HG02588 (cell line): ENCODE measurements around the gene NRROS.

Experiments
- ATAC-seq: cut with Tn5 transposase; IDR thresholded peaks from one replicate; pipeline ENCODE4 v1.9.1; 2021; ENCODE audit warnings: mild to moderate bottlenecking, moderate library complexity; ENCODE audit not compliant: unreplicated experiment

Gene NRROS

DNA sequence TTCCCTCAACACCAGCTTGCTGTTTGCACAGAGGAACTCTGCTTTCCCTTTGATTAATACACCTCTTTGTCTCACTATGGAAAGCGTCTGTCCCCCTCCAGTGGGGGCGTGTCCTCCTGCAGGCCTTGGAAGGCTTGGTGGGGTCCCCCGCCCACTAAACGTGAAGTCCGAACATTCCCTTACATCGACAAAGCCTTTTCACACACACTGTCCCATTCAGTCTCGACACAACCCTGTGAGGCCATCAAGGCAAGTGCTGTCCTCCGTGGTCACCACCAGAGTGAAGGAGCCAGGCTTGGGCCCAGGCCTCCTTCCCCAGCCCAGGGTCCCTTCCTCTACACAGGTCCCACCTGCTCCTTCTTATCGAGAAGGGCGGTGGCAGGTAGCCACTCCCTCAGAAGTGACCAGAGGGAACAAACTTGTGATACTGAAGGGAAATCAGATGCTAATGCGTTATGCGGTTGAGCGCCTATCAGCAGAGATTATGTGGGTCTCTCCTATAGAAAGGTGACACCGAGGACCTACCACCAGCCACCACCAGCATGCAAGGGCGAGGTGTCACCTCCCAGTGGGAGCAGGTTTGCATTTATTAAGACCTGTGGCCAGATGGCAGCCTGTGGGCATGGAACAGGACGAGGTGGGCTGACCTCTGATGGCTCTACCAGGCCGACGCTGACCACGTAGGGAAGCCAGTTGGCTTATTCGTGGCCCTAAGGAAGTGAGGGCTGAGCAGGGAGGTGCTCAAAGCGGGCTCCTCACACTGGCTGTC lies 6.6 kb downstream of the NRROS start:
- ATAC-seq = no peak

DNA sequence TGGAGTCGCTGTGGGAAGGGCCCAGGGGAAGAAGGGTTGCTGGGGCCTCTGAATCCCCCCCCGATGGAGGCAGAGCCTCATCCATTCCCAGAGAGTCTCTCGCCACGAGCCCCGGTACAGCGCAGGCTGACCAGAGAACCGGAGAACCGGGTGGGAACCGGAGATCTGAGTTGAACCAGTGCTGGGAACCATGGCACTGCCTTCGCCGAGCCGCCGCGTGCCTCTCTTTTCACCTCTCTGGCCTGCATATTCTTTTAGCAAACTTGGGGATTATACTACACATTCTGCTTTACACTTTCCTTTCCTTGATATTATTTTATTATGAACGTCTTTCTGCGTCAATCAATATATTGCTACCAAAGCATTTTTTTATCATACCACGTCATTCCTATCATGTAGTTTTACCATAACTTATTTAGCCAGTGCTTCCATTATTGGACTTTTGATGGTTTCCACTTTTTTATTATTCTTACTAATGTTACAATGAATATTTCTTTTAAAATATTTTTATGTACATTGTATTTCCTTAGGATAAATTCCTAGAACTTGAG lies 7.2 kb downstream of the NRROS start:
- no peak for ATAC-seq

DNA sequence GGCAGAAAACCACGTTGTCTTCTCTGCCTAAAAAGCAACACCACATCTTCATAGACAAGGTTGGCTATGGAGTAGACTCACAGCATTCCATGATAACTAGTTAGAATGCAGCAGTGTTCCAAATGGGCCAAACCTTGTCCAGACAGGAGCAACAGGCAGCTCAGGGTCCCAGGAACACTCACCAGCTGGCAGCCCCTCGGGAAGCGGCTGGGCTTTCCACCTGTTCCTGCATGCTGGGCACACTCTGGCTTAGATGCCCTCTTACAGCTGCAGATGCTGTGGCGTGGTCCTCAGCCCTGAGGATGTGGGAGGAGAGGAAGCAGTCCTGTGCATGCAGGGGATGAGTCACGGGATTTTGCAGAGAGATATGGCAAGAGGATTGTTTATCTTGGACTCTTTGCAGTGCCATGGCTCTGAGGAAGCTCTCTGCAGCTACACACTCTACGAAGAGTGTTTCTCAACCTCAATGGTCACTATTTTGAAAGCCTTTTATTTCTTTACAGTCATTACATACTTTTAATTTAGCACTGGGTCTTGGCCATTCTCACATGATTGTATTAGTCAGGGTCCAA lies 11.3 kb downstream of the NRROS start:
- no peak for ATAC-seq

DNA sequence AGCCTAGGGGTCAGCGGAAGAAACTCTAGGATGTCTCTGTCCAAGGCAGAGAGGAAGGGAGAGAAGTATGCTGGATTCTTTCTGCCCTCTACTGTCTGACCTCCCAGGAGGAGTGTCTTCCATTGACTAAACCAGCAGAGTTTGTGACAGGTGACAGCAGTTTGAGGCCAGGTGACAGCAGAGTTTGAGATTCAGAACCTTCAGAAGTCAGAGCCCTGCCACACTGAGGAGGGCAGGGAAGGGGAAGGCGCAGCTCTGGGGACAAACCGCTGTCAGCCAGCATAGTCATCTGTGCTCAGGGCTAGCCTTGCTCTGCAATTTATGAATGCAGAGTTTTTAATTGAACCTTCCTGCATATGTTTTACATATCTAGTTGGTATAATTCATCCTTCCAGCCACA lies 12.3 kb downstream of the NRROS start:
- ATAC-seq = no peak

DNA sequence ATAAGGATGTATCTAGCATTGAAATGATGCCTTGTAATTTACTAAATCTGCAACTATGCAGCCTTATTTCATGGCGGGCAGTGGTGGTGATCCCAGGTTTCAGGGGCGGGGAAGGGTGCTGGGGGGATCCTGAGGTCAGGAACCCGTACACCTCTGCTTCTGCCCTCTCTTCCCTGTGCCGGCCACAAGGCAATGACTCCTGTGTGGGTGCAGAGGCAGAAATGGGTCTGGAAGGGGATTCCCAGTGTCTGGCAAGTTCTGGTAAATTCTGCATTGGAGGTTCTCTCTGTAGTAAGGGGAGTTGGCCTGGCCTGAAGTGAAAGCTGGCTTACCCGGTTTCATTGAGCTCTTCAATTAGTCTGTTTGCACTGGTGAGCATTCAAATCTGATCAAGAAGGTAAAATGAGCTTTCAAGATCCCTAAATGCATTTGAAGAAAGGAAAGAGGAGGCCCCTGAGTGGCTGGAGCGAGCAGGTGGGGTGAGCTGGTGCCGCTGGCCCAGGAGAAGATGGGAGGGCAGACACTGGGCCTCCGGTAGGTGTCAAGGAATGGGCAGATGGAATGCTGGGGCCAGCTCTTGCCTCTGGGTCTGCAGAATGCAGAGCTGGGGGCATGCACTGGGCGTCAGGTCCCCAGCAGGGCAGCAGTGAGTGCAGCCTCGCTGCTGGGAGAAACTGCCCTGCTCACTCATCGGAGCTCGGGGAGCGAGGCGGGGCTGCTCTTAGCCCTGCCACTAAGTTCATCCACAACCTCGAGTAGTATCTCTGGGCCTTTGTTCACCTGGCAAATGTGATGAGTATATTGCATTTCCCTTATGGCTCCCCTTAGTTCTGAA lies 13.7 kb downstream of the NRROS start:
- no peak for ATAC-seq

DNA sequence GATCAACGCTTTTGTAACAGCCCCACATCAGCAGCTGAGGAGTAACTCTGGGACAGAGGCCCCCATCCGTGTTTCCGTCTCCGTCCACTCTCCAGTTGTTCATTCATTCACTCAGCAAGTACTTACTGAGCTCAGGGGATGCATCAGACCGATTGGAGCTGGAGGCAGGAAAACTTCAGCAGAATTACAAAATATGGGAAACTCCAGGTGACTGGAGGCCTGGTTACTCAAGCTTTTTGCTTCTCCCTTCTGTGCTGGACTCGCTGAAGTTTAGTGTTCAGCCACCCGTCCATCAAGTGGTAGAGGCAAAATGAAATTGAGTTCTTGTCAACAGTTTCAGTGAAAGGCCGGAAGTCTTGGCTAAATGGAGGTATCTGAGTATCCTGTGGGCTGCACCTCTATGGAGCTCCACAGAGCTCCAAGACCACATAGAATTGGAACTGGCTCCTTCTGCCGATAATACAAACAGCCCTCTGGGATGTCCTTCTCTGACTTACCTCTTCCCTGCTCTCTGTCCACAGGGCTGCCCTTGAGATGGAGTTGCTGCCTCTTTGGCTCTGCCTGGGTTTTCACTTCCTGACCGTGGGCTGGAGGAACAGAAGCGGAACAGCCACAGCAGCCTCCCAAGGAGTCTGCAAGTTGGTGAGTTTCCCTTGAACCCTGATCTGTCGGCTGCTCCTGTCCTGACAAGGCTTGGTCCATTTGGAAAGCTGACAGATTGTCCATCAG lies 14.7 kb downstream of the NRROS start:
- no peak for ATAC-seq

DNA sequence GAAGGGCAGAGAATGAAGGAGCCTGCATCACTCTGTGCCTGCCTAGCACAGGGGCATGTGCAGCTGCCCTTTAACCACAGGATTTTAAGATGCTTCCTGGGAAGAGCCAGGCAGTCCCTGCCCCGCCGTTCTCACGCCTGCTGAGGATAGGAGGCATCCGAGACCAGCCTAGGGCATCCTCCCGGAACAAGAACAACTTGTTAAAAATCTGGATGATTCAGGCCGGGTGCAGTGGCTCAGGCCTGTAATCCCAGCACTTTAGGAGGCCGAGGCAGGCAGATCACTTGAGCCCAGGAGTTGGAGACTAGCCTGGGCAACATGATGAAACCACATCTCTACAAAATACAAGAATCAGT lies 15.2 kb downstream of the NRROS start:
- no peak for ATAC-seq

DNA sequence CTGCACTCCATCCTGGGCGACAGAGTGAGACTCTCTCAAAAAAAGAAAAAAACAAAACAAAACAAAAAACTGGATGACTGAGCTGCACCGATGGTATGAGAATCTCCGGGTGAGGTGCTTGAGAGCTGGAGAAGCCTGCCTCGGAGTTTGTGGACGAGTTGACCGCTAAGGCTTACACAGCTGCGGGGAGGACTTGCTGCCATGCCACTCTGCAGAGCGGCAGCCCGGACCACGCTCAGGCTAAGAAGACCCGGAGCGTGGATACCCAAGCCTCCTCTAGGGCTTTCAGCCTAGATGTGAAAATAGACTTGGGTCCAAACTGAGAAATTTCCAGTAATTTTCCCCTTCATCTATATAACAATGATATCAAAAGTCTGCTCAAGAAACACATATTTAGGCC lies 16.0 kb downstream of the NRROS start:
- ATAC-seq = no peak

DNA sequence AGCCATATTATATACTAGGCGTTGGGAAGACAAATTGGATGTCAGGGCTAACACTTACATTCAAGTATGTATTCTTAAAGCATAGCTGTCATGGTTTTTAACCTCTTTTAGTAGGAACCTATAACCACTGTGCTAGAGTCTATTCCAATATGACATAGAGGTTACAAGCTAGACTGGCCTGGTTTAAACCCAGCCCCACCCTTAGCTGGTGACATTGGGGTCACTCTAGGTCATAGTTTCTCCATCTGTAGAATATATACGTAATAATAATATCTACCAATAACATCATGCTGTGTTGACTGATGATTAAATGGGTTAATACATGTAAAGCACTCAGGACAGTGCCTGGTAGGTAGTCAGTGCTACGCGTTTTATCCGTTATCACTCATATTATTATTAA lies 16.7 kb downstream of the NRROS start:
- no peak for ATAC-seq

DNA sequence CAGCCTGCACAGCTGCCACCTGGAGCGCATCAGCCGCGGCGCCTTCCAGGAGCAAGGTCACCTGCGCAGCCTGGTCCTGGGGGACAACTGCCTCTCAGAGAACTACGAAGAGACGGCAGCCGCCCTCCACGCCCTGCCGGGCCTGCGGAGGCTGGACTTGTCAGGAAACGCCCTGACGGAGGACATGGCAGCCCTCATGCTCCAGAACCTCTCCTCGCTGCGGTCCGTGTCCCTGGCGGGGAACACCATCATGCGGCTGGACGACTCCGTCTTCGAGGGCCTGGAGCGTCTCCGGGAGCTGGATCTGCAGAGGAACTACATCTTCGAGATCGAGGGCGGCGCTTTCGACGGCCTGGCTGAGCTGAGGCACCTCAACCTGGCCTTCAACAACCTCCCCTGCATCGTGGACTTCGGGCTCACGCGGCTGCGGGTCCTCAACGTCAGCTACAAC lies 20.4 kb downstream of the NRROS start:
- no peak for ATAC-seq

DNA sequence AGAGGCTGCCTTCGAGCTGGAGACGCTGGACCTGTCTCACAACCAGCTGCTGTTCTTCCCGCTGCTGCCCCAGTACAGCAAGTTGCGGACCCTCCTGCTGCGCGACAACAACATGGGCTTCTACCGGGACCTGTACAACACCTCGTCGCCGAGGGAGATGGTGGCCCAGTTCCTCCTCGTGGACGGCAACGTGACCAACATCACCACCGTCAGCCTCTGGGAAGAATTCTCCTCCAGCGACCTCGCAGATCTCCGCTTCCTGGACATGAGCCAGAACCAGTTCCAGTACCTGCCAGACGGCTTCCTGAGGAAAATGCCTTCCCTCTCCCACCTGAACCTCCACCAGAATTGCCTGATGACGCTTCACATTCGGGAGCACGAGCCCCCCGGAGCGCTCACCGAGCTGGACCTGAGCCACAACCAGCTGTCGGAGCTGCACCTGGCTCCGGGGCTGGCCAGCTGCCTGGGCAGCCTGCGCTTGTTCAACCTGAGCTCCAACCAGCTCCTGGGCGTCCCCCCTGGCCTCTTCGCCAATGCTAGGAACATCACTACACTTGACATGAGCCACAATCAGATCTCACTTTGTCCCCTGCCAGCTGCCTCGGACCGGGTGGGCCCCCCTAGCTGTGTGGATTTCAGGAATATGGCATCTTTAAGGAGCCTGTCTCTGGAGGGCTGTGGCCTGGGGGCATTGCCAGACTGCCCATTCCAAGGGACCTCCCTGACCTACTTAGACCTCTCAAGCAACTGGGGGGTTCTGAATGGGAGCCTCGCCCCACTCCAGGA lies 21.1 kb downstream of the NRROS start:
- ATAC-seq = no peak

DNA sequence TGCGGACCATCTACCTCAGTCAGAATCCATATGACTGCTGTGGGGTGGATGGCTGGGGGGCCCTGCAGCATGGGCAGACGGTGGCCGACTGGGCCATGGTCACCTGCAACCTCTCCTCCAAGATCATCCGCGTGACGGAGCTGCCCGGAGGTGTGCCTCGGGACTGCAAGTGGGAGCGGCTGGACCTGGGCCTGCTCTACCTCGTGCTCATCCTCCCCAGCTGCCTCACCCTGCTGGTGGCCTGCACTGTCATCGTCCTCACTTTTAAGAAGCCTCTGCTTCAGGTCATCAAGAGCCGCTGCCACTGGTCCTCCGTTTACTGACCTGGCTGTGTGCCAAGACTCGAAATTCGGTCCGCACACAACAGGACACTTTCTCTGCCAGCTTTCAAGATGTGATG lies 21.9 kb downstream of the NRROS start:
- ATAC-seq = no peak

DNA sequence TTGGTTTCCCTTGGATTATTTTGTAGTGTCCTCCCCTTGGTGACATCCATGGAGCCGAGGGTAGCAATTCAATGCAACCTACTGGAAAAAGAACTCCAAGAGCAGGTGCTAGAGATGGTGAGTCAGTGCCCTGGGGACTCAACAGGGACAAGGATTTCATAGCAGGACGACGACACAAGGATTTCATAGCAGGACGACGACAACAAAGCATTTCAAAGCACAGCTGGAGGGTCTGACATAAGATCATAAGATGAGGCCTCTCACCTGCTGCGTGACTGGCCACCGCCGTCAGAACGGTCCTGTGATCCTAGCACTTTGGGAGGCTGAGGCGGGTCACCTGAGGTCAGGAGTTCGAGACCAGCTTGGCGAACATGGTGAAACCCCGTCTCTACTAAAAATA lies 22.5 kb downstream of the NRROS start:
- ATAC-seq = no peak

DNA sequence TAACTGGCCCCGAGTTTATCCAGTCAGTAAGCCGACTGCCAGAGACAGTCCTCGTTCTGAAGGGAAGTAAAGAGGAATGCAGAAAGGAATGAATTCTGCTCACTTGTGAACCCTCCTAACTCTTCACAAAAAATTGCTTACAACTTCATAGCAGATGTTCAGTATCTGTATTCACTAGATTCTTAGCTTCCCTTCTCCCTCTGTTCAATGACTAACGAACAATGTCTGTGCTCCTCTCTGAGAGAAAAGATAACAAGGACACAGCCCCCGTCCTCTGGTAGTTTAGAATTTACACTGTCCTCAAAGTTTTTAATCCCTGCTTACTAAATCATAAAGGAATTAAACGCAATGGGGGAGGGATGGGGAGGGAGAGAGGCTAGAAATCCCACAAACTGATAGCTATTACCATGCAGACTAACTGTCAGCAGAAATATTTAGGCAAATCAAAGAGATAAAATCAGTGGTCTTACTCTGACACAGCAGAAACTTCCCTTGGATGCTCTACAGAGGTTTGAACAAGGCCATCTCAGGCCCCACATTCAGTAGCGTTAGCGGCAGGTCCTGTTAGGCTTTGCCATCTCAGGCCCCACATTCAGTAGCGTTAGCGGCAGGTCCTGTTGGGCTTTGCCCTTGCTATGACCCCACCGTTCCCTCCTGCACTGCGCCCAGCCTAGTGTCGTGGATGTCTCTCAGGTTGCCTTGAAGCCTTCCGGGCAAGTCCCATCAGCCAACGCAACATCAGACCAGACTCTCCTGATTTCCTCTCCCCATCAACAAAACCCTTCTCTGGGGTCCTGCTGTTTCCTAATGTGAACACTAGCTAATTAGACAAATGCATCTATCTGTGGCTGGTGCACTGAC lies 23.4 kb downstream of the NRROS start:
- no peak for ATAC-seq

DNA sequence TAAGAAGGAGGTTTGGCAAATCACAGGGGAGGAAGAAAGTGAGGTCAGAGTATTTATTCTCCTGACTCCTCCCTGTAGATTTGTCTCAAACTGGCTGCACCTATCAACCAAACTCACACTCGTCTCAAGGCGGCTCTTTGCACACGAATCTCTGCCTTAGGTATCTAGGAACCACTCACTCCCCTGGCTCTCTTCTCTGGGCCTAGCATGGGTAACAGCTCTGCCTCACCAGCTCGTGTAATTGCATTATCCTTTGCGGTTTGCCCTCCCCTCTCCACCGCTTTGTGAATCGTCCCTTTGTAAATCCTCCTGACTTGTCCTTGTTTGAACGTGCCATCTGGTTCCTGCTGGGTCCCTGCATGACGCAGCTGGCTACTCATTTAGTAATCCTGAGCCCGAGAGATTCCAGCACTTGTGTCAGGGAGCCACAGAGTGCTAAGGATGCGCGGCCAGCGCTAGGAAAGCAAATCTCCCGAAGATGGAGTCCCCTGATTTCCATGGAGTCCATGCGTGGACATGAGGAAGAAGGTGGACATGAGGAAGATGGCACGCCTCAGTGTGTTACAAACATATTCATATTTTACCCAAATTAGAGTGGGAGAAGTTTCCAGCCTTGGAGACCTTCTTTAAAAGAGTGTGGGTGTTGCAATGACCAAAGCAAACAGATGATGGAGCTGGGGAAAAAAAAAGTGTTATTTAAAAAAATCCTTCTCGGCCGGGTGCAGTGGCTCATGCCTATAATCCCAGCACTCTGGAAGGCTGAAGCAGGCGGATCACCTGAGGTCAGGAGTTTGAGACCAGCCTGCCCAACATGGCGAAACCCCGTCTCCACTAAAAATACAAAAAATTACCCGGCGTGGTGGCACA lies 26.7 kb downstream of the NRROS start:
- no peak for ATAC-seq

DNA sequence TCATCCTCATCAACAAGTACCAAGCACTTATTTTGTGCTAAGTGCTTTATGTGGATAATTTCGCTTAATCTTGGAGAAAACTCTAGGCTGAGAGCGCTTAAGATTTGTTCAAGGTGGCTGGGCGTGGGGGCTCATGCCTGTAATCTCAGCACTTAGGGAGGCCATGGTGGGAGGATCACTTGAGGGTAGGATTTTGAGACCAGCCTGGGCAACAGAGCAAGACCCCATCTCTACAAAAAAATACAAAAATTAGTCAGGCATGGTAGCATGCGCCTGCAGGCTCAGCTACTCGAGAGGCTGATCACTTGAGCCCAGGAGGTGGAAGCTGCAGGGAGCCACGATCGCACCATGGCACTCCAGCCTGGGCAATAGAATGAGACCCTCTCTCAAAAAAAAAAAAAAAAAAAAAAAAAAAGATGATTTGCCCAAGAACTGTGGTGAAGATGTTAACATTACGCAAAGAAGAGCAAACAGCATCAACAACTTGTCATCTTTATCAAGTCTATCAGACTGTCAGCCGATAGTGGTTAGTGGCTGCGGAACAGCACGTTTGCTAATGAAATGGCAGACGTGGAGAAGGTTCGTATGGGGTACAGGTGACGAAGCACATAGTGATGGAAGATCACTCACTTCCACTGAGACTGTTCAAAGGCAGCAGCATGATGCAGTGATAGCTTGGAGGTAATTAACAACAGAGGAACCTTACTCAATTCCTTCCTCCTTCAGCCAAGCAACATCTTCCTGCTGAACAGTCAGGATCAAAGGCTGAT lies 27.7 kb downstream of the NRROS start:
- no peak for ATAC-seq

DNA sequence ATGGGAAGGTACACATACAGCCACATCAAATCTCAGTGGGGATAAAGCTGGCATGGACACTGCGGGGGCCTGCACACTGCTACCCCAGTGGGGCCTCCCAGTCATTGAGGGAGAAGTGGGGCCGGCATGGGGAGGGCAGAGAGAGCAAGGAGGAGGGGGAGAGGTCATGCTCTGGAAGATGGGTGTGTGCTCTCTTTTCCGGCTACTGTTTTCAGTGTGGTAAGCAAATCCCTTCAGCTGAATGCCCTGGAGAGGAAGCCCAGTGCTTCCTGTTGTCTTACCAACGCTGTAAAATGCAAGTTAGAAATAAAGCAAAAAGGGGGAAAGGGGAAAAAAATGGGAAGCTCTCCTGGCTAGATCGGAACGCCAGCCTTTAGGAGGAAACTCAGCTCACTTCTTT lies 30.8 kb downstream of the NRROS start:
- no peak for ATAC-seq

DNA sequence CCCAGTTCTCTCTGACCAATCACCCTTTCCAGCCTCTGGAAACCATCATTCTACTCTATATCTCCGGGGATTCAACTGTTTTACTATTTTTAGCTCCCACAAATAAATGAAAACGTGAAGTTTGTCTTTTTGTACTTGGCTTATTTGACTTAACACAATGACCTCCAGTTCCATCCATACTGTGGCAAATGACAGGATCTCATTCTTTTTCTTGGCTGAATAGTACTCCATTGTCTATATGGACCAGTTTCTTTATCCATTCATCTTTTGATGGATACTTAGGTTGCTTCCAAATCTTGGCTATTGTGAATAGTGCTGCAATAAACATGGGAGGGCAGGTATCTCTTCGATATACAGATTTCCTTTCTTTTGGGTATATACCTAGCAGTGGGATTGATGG lies 34.1 kb downstream of the NRROS start:
- ATAC-seq = no peak
